ENCODE results near the gene CD101.

DNA sequence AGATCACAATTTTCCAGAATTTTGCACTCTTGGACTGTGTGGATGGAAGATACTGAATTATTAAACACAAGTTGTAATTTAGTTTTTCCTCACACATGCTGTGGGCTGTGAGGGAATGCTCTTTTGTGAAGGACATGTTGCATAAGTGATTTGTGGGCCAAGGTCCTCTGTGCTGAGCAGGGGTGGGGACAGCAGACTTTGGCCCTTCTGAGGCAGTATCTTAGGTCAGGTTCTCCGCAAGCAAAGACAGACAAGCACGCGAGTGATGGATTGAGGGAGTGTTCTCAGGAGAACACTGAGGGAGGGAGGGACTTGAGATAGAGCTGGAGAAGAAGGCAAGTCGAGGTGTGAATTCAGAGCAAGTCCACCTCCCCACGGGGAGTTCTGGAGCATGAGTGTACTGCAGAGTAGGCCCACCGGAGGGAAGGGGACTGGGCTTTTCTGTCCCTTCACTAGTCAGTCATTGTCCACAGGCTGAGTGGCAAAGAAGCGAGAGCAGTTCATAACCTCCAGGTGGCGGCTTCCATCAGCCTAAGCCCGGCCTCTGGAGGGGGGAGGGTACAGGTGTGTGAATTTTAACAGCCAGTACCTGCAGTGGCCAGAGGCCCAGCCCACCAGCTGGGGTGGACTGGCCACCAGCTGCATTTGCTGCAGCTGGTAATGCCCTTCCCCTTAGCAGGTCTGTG is 19.1 kb upstream of the CD101 start:
- TF ChIP-seq POLR2A (IDR thresholded peaks at IDR 0.05; ENCODE audit: low read depth, low read length) (no peak), POLR2AphosphoS5 (IDR thresholded peaks at IDR 0.05; ENCODE audit: low read depth, low read length) (no peak), PAX5 (IDR thresholded peaks at IDR 0.05; ENCODE audit: insufficient read depth, low read length, severe bottlenecking) (no peak), TAF1 (IDR thresholded peaks at IDR 0.05; ENCODE audit: low read depth, low read length) (no peak)
